ENCODE results near the gene PTPRN2. TPM values are rescaled to one million over a fixed set of nuclear protein-coding genes. Genes with fewer than 3 reads are reported as not detected.

Gene PTPRN2
- total and polyA plus RNA-seq, 9 of the 15 experiments (the other 6 are each of a cell fraction or from before 2014, with no cell fraction given) = not detected

GRCh38 chr7:158085741-158086695, 501.6 kb downstream of the PTPRN2 start:
- H3K4me1 ChIP-seq (replicated peaks in 1 of 2; ENCODE audit: control insufficient read depth in 2 of 2, insufficient read depth in 2 of 2, low read length in 2 of 2) = no peaks in the 10 kb centered on the region
- H3K9me1 ChIP-seq (ENCODE audit: control insufficient read depth, insufficient read depth, low read length) = no peaks in the 10 kb centered on the region
- peaks cover 2 to 24% of the 10 kb centered on the region in 2 experiments; a peak in 4 of 5 replicates for H3K27me3 ChIP-seq (ENCODE audit: control insufficient read depth in 2 of 2, insufficient read depth in 2 of 2, low read length in 2 of 2)
- no peaks in the 10 kb centered on the region for H3K9me3 ChIP-seq (replicated peaks; ENCODE audit: control insufficient read depth, insufficient read depth, low read depth, low read length)
- H3K4me2 ChIP-seq (ENCODE audit: insufficient read depth, low read length) = no peak overlapping the region
- H4K20me1 ChIP-seq (replicated peaks; ENCODE audit: control insufficient read depth, insufficient read depth, low read length) = no peaks in the 10 kb centered on the region
- no peaks in the 10 kb centered on the region for H3K36me3 ChIP-seq (ENCODE audit: control insufficient read depth, insufficient read depth, low read length)
- in situ Hi-C loops (cut with MboI) (no loop called here), intact Hi-C loops (cut with micrococcal nuclease) (no loop called here)
- H3K9ac ChIP-seq (ENCODE audit: insufficient read depth in 1 of 2, low read depth in 2 of 2, low read length in 2 of 2) = no peak overlapping the region
- ATAC-seq (no peak), DNase-seq (ENCODE audit: extremely low read depth in 1 of 4, low spot score in 3 of 4) (no peak), FAIRE-seq (no peak)
- 2% methylated on average over 30 of the region's 30 CpGs for WGBS (ENCODE audit: insufficient coverage, low coverage, missing lambda C conversion rate)
- ChIA-PET POLR2A (interaction anchor here (0.7 kb wide), 1 partner anchor 19 kb away, joined by 3 read pairs; no protein-coding TSS in a partner anchor), CTCF (ENCODE audit: low intra/inter-chr PET ratio) (no interaction called here)
- H3K4me3 ChIP-seq = no peak overlapping the region
- no peak overlapping the region for H2AFZ ChIP-seq (ENCODE audit: low read depth, low read length)
- no peak overlapping the region for H3K27ac ChIP-seq (ENCODE audit: extremely low read depth, low read depth, low read length)
- H3K79me2 ChIP-seq (ENCODE audit: control insufficient read depth, insufficient read depth, low read length) = no peaks in the 10 kb centered on the region
- TF ChIP-seq ZNF445 (CRISPR knock-in tag; IDR thresholded peaks at IDR 0.05; ENCODE audit: low read depth) = no peak
- peak in 1 of 2 experiments; percentile 23 for TF ChIP-seq E2F6 (IDR thresholded peaks at IDR 0.05; ENCODE audit: borderline replicate concordance in 1 of 2, extremely low read depth in 1 of 2, insufficient read depth in 1 of 2, insufficient read length in 1 of 2, low read depth in 1 of 2, low read length in 1 of 2, poor library complexity in 1 of 2, severe bottlenecking in 1 of 2)
- BruUV-seq (replicated peaks) = no TSS peak
